ENCODE data around the gene GOLGA1.

The GOLGA1 gene

GRCh38 chr9:124878518-124878917, 62.4 kb downstream of the GOLGA1 start:
- Histone ChIP-seq H3K79me2 (peaks cover 2% of the 10 kb centered on the region), H3K4me2 (ENCODE audit: low read length) (no peak overlapping the region), H3K4me1 (no peaks in the 10 kb centered on the region), H3K27ac (no peak overlapping the region), H2AFZ (no peak overlapping the region), H3K36me3 (ENCODE audit: control insufficient read depth, insufficient read depth, low read length) (no peaks in the 10 kb centered on the region), H3K9ac (no peak overlapping the region), H3K9me3 (ENCODE audit: control insufficient read depth, low read length) (no peaks in the 10 kb centered on the region), H3K27me3 (ENCODE audit: control insufficient read depth, insufficient read depth, low read length) (no peaks in the 10 kb centered on the region), H3K4me3 (ENCODE audit: low read depth, low read length) (no peak overlapping the region)
- TF ChIP-seq CTCF (IDR thresholded peaks at IDR 0.05), result no peak

GRCh38 chr9:124878021-124878420, 62.9 kb downstream of the GOLGA1 start:
- TF ChIP-seq CTCF (IDR thresholded peaks at IDR 0.05), result no peak
- no peak overlapping the region for H3K9ac ChIP-seq
- H3K27ac ChIP-seq, result no peak overlapping the region
- no peaks in the 10 kb centered on the region for H3K27me3 ChIP-seq (ENCODE audit: control insufficient read depth, insufficient read depth, low read length)
- peaks cover 5% of the 10 kb centered on the region for H3K79me2 ChIP-seq
- no peak overlapping the region for H2AFZ ChIP-seq
- H3K36me3 ChIP-seq (ENCODE audit: control insufficient read depth, insufficient read depth, low read length), result no peaks in the 10 kb centered on the region
- no peaks in the 10 kb centered on the region for H3K9me3 ChIP-seq (ENCODE audit: control insufficient read depth, low read length)
- no peak overlapping the region for H3K4me3 ChIP-seq (ENCODE audit: low read depth, low read length)
- no peaks in the 10 kb centered on the region for H3K4me1 ChIP-seq
- H3K4me2 ChIP-seq (ENCODE audit: low read length), result no peak overlapping the region

- no peak overlapping the region for H3K4me3 ChIP-seq (ENCODE audit: low read depth, low read length)
- H3K9me3 ChIP-seq (ENCODE audit: control insufficient read depth, low read length), result no peaks in the 10 kb centered on the region
- H3K4me1 ChIP-seq, result no peaks in the 10 kb centered on the region
- H3K27ac ChIP-seq, result no peak overlapping the region
- no peaks in the 10 kb centered on the region for H3K27me3 ChIP-seq (ENCODE audit: control insufficient read depth, insufficient read depth, low read length)
- no peak overlapping the region for H3K4me2 ChIP-seq (ENCODE audit: low read length)
- H3K9ac ChIP-seq, result no peak overlapping the region
- H2AFZ ChIP-seq, result no peak overlapping the region
- H3K79me2 ChIP-seq, result peaks cover 5% of the 10 kb centered on the region
- TF ChIP-seq CTCF (IDR thresholded peaks at IDR 0.05), result no peak
- H3K36me3 ChIP-seq (ENCODE audit: control insufficient read depth, insufficient read depth, low read length), result no peaks in the 10 kb centered on the region
Measured at GRCh38 chr9:124877021-124877782, 63.7 kb downstream of the GOLGA1 start.

- peaks cover 11% of the 10 kb centered on the region for H3K79me2 ChIP-seq
- no peak for TF ChIP-seq CTCF (IDR thresholded peaks at IDR 0.05)
- no peak overlapping the region for H3K27ac ChIP-seq
- H3K27me3 ChIP-seq (ENCODE audit: control insufficient read depth, insufficient read depth, low read length), result no peaks in the 10 kb centered on the region
- H3K4me2 ChIP-seq (ENCODE audit: low read length), result no peak overlapping the region
- H3K4me1 ChIP-seq, result peaks cover under 1% of the 10 kb centered on the region
- no peak overlapping the region for H2AFZ ChIP-seq
- no peaks in the 10 kb centered on the region for H3K9me3 ChIP-seq (ENCODE audit: control insufficient read depth, low read length)
- H3K9ac ChIP-seq, result no peak overlapping the region
- H3K36me3 ChIP-seq (ENCODE audit: control insufficient read depth, insufficient read depth, low read length), result no peaks in the 10 kb centered on the region
- H3K4me3 ChIP-seq (ENCODE audit: low read depth, low read length), result no peak overlapping the region
Measured at GRCh38 chr9:124875501-124875900, 65.4 kb downstream of the GOLGA1 start.

GRCh38 chr9:124873664-124874063, 67.2 kb downstream of the GOLGA1 start:
- no peak overlapping the region for H3K27ac ChIP-seq
- TF ChIP-seq CTCF (IDR thresholded peaks at IDR 0.05), result no peak

More at GRCh38 chr9:124873664-124874063, 67.2 kb downstream of the GOLGA1 start:
- no peak overlapping the region for H2AFZ ChIP-seq
- peaks cover 15% of the 10 kb centered on the region for H3K79me2 ChIP-seq
- peaks cover 2% of the 10 kb centered on the region for H3K4me1 ChIP-seq
- no peak overlapping the region for H3K4me2 ChIP-seq (ENCODE audit: low read length)
- no peaks in the 10 kb centered on the region for H3K27me3 ChIP-seq (ENCODE audit: control insufficient read depth, insufficient read depth, low read length)
- no peaks in the 10 kb centered on the region for H3K9me3 ChIP-seq (ENCODE audit: control insufficient read depth, low read length)
- no peak overlapping the region for H3K9ac ChIP-seq
- H3K4me3 ChIP-seq (ENCODE audit: low read depth, low read length), result no peak overlapping the region
- no peaks in the 10 kb centered on the region for H3K36me3 ChIP-seq (ENCODE audit: control insufficient read depth, insufficient read depth, low read length)

All from parathyroid adenoma (tissue), 2 donors.